T-helper 1 cell treated with Interleukin-12 subunit alpha and Interleukin-12 subunit beta and Interleukin-4 antibody, amounts not matched to agents 30 μg/mL and 1 μg/mL, for 36 hours (primary cell): Measurements from ENCODE around the gene TSPOAP1.
A peak's percentile ranks its signal among the peaks of the same experiment; 100 is the strongest.
"Not testable (repeated sequence)": the region's sequence is repeated elsewhere in the genome, so short reads cannot be mapped to it uniquely, and the experiment has no call there.

ENCODE experiments used
- H3K27ac Mint-ChIP-seq: one replicate; pipeline ENCODE4 v1.8.0; 2021; ENCODE audit warnings: mild to moderate bottlenecking, mixed read lengths
- H3K27me3 Mint-ChIP-seq: one replicate; pipeline ENCODE4 v1.8.0; 2021; ENCODE audit warnings: low read depth, mixed read lengths
- H3K36me3 Mint-ChIP-seq: one replicate; pipeline ENCODE4 v1.8.0; 2021; ENCODE audit warnings: low read depth, mixed read lengths
- H3K4me1 Mint-ChIP-seq: one replicate; pipeline ENCODE4 v1.8.0; 2021; ENCODE audit warnings: low read depth, mixed read lengths
- H3K4me3 Mint-ChIP-seq: one replicate; pipeline ENCODE4 v1.8.0; 2021; ENCODE audit warnings: mild to moderate bottlenecking, moderate library complexity, mixed read lengths
- H3K9me3 Mint-ChIP-seq: one replicate; pipeline ENCODE4 v1.8.0; 2021; ENCODE audit warnings: mixed read lengths

The TSPOAP1 gene

DNA sequence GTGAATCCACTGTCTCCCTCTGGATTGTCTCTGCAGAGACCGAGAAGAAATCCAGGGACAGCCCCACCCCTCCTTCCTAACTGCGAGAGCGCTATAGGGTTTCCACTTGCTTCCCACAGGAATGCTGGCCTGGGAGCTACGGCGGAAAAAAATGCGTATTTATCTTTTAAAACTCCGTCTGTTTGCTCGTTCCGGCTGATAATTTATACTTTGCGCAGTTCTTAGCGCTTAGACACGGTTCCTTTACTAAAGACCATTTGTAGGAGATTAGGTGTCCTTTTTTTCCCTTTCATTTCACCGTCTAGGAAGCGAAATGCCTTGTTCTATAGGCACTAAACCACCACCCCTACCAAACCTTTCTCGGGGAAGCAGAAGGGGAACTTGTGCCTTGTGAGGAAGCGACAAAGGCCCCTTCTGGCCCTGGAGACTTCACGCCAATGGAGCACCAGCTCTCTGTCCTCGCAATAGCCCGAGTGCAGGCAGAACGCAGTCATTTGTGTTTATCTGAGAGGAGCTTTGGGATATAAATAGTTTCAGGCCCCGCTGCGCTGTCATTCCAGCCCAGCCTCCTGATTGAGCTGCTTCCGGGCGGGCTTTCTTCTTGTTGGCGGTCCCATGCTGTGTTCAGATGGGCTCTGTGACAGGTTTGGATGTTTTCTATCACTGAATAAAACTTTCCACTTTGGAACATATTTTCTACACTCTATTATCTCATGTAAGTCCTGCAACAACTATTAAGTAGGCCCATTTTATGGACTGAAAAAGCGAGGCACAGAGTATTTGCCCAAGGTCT, 24.2 kb upstream of the TSPOAP1 start:
- H3K27ac Mint-ChIP-seq = peak overlapping the region; percentile 91
- no peaks in the 10 kb centered on the region for H3K27me3 Mint-ChIP-seq
- peak overlapping the region; percentile 91 for H3K4me3 Mint-ChIP-seq
- H3K4me1 Mint-ChIP-seq = peaks cover 44% of the 10 kb centered on the region
- peaks cover 51% of the 10 kb centered on the region for H3K36me3 Mint-ChIP-seq
- no peaks in the 10 kb centered on the region for H3K9me3 Mint-ChIP-seq

DNA sequence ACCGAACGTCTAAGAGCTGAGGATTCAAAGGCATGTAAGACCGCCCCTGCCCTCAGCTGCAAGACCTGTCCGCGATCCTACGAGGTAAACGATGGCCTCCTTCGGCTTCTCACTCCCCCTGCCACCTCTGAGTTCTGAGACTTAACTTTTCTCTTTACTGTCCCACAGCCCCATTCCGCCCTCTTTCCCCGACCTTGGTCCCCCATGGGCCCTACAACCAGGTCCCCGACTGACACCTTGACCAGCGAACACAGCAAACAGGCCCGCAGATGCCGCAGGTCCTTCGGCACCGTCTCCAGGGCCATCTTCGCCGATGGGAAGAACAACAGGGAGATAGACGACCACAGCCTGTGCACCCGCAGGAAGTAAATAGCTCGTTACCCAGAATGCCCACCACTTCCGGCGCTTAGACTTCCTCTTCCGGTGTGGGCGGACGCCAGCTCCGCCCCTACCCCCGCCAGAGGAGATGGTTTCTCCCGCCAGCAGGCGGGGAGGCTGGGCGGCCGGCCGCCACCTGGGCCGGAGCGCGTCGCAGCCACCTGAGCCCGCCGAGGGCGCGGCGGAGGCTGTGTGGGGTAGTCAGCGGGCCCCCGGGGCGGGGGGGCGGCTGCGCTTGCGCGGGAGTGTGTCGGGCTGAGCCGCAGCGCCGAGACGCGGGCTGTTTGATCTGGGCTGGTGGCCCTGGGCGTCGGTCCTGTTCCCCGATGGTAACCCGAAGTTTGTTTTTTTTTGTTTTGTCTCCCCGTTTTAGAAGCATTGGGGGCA, 23.4 kb upstream of the TSPOAP1 start, which contains the start of gene SUPT4H1:
TSS of gene SUPT4H1 (minus strand) at position 371 of the 765 bp plus-strand sequence. CDS start at position 305, 66 bp downstream.
- H3K36me3 Mint-ChIP-seq = peaks cover 59% of the 10 kb centered on the region

DNA sequence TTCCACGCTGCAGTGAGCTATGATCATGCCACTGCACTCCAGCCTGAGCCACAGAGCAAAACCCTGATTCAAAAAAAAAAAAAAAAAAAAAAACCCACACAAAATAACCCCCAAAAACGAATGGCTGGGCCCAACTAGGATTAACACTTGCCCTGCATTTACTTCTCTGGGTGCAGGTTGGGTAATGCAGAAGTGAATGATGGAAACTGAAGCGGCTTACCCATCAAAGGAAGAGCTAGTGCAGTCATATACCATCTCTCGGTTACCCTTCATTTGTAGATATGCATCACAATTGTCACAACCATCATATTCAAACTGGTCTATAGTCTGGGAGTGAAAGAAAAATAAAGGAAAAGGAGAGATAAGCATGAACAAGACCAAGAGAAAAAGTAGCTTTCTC, 22.6 kb upstream of the TSPOAP1 start:
- peak overlapping the region; percentile 100 for H3K4me3 Mint-ChIP-seq
- H3K27ac Mint-ChIP-seq = peak overlapping the region; percentile 97
- H3K9me3 Mint-ChIP-seq = no peaks in the 10 kb centered on the region
- peaks cover 57% of the 10 kb centered on the region for H3K4me1 Mint-ChIP-seq
- no peaks in the 10 kb centered on the region for H3K27me3 Mint-ChIP-seq
- peaks cover 67% of the 10 kb centered on the region for H3K36me3 Mint-ChIP-seq

More for the DNA sequence above, 23.4 kb upstream of the TSPOAP1 start, which contains the start of gene SUPT4H1:
- H3K27me3 Mint-ChIP-seq = no peaks in the 10 kb centered on the region
- peak within 1 kb of the TSS; percentile 100 for H3K4me3 Mint-ChIP-seq
- H3K4me1 Mint-ChIP-seq = peaks cover 52% of the 10 kb centered on the region
- H3K27ac Mint-ChIP-seq = peak within 1 kb of the TSS; percentile 97
- H3K9me3 Mint-ChIP-seq = no peaks in the 10 kb centered on the region

DNA sequence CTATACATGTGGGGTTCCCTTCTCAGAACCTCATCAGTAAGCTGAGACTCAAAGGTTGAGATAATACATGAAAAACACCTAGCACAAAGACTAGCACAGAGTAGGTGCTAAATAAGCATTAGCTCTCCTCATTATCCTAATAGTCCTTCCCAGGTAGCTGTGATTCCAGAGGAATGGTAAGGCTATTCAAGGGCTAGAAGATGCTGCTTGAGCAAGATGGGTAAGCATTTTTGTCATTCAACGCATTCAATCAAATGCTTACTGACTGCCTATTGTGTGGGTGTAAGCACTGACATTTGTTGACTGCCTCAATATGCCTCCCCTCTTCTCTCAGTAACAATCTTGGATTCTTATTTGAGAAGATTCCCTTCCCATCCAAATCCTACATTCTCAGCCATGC, 19.4 kb upstream of the TSPOAP1 start:
- no peaks in the 10 kb centered on the region for H3K9me3 Mint-ChIP-seq

DNA sequence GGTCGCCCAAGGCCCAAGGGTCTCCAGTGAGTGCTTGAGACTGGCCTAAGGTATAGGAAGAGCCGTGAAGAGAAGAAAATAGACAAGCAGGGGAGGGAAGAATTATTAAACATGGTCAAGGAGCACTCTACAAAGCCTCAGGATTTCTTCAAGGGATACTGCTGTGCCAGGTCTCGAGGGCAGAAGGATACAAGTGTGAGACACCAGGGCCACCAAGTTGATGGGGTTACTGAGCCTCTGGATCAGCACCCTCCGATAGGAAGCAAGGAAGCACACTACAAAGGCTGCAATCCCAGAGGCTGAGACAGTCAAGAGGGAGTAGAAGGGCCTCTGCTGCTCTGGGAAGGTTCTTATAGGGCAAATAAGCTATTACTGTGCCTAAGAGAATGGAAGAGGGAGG, 16.9 kb upstream of the TSPOAP1 start:
- Mint-ChIP-seq H3K4me1 (peaks cover 66% of the 10 kb centered on the region), H3K27me3 (no peaks in the 10 kb centered on the region), H3K4me3 (peak overlapping the region; percentile 99), H3K27ac (peak overlapping the region; percentile 94), H3K36me3 (peaks cover 78% of the 10 kb centered on the region), H3K9me3 (no peaks in the 10 kb centered on the region)

More for the DNA sequence above, 19.4 kb upstream of the TSPOAP1 start:
- Mint-ChIP-seq H3K27me3 (no peaks in the 10 kb centered on the region), H3K36me3 (peaks cover 75% of the 10 kb centered on the region), H3K4me1 (peaks cover 68% of the 10 kb centered on the region), H3K4me3 (no peak overlapping the region), H3K27ac (no peak overlapping the region)

DNA sequence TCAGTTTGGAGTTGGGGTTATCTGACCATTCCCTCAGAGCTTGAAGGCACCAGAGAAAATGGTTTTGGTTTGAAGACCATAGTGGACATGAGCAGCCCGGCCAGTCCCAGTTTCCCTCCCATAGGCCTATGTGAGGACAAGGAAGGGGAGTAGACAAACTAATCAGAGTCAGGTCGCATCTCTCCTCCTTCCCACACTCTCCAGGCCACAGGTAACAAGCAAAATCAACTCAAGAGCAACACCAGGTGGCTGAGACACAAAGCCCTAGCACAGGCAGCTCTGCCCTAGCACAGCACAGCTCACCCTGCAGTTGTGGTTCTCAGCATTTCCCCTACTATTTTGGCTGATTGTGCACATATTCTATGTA, 16.2 kb upstream of the TSPOAP1 start:
- Mint-ChIP-seq H3K4me3 (peak overlapping the region; percentile 99), H3K27me3 (no peaks in the 10 kb centered on the region), H3K36me3 (peaks cover 84% of the 10 kb centered on the region), H3K4me1 (peaks cover 72% of the 10 kb centered on the region), H3K27ac (peak overlapping the region; percentile 94), H3K9me3 (no peaks in the 10 kb centered on the region)

DNA sequence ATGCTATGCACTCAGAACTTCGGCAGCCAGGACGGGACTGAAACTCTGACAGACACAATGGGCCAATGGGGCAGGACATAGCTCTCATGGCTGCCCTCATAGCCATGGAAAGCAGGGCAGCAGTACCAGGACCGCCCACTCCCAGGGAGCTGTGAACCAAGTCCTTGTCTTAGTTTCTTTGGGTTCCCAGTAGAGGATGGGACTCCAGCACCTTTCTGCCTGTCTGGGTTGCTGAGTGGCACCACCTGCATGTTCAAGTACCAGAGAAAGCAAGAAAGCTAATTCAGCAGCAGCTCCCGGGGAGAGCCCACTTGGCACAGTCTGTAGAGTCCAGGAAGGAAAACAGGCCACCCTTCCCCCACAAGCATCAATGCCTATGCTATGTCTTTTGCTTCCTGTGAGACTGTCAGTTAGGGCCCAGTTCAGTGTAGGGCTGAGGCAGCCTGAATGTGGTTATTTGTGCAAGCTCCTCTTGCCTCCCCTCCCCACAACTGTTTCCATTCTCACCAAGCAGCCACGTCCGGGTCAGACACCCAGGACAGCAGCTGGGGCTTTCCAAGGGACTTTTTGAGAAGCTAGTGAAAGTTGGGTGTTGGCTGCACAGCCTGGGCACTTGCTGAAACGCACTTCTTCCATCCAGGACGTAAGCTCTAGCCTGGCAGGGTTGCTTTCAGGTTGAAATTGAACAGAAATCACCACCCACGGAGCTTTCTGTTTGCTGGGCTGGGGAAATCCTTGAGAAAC, 15.6 kb upstream of the TSPOAP1 start:
- no peaks in the 10 kb centered on the region for H3K9me3 Mint-ChIP-seq
- H3K27me3 Mint-ChIP-seq = no peaks in the 10 kb centered on the region
- peaks cover 83% of the 10 kb centered on the region for H3K36me3 Mint-ChIP-seq
- peaks cover 71% of the 10 kb centered on the region for H3K4me1 Mint-ChIP-seq
- peak overlapping the region; percentile 99 for H3K4me3 Mint-ChIP-seq
- H3K27ac Mint-ChIP-seq = peak overlapping the region; percentile 94

DNA sequence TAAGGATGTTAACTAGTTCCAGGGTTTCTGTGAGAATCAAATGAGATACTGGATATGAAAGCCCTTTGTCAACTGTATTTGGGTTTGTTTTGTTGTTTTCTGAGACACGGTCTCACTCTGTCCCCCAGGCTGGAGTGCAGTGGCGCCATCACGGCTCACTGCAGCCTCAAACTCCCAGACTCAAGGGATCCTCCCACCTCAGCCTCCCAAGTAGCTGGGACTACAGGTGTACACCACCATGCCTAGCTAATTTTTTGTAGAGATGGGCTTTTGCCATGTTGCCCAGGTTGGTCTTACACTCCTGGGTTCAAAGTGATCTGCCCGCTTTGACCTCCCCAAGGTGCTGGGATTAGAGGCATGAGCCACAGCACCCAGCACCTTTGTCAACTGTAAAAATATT, 14.5 kb upstream of the TSPOAP1 start:
- Mint-ChIP-seq H3K9me3 (no peaks in the 10 kb centered on the region), H3K36me3 (peaks cover 80% of the 10 kb centered on the region), H3K27ac (peak overlapping the region; percentile 94), H3K4me1 (peaks cover 63% of the 10 kb centered on the region), H3K27me3 (no peaks in the 10 kb centered on the region), H3K4me3 (peak overlapping the region; percentile 99)

DNA sequence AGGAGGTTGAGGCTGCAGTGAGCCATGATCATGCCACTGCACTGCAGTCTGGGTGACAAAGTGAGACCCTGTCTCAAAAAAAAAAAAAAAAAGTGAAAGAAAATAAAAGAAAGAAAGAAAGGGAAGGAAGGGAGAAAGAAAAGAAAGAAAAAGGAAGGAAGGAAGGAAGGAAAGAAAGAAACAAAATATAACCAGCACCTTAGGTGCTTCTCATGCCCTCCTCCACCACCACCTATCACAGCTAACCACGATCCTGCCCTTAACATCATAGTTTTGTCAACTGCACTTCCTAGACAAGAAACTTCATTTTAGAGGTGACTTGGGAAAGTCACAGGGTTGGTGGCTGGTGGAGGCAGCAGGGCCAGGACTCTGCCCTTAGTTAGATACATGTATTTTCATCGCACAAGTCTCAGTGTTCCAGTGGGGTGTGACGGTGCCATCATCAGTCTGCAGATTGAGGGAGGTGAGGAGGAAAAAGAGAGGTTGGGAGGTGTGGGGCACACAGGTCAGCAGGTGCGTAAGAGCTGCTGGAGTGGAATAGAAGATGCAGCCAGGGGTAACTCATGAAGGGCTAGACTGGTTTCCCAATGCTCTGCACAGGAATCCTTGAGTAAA, 13.4 kb upstream of the TSPOAP1 start:
- H3K4me1 Mint-ChIP-seq = peaks cover 57% of the 10 kb centered on the region
- H3K27me3 Mint-ChIP-seq = no peaks in the 10 kb centered on the region
- H3K27ac Mint-ChIP-seq = peak overlapping the region; percentile 94
- H3K4me3 Mint-ChIP-seq = peak overlapping the region; percentile 99
- no peaks in the 10 kb centered on the region for H3K9me3 Mint-ChIP-seq
- peaks cover 71% of the 10 kb centered on the region for H3K36me3 Mint-ChIP-seq

DNA sequence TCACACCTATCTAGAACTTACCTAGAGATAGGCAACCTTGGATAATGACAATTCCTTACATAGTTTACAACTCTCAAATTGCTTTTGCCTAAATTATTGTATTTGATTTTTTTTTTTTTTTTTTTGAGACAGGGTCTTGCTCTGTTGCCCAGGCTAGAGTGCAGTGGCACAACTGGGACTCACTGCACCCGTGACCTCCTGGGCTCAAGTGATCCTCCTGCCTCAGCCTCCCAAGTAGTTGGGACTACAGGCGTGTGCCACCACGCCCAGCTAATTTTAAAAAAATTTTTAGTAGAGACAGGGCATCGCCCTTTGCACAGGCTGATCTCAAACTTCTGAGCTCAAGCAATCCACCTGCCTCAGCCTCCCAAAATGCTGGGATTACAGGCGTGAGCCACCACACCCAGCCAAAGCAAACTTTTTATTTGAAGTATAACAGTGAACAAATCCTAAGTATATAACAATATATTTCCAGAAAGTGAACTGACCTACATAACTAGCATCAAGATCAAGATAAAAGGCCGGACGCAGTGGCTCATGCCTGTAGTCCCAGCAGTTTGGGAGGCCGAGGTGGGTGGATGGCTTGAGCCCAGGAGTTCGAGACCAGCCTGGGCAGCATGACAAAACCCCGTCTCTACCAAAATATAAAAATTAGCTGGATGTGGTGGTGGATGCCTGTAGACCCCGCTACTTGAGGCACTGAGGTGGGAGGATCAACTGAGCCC, 12.7 kb upstream of the TSPOAP1 start:
- H3K27me3 Mint-ChIP-seq, H3K9me3 Mint-ChIP-seq: not testable (repeated sequence)
- peak overlapping the region; percentile 96 for H3K27ac Mint-ChIP-seq
- H3K4me1 Mint-ChIP-seq = peaks cover 60% of the 10 kb centered on the region
- peaks cover 64% of the 10 kb centered on the region for H3K36me3 Mint-ChIP-seq
- peak overlapping the region; percentile 99 for H3K4me3 Mint-ChIP-seq

DNA sequence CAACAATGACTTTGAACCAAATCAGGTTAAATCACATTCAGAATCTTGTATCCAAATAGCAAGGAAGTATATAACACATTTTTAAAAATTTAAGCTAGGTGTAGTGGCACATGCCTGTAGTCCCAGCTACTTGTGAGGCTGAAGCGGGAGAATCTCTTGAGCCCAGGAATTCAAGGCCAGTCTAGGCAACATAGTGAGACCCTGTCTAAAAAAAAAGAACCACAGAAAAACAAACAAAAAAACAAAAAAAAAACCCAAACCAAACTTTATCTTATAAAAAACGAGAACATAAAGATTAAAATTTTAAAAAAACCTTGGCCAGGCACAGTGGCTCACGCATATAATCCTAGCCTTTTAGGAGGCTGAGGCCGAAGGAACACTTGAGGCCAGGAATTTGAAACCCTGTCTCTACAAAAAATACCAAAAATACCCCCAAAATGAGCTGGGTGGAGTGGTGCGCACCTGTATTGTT, 11.8 kb upstream of the TSPOAP1 start:
- Mint-ChIP-seq H3K36me3 (peaks cover 56% of the 10 kb centered on the region), H3K9me3 (no peaks in the 10 kb centered on the region)

DNA sequence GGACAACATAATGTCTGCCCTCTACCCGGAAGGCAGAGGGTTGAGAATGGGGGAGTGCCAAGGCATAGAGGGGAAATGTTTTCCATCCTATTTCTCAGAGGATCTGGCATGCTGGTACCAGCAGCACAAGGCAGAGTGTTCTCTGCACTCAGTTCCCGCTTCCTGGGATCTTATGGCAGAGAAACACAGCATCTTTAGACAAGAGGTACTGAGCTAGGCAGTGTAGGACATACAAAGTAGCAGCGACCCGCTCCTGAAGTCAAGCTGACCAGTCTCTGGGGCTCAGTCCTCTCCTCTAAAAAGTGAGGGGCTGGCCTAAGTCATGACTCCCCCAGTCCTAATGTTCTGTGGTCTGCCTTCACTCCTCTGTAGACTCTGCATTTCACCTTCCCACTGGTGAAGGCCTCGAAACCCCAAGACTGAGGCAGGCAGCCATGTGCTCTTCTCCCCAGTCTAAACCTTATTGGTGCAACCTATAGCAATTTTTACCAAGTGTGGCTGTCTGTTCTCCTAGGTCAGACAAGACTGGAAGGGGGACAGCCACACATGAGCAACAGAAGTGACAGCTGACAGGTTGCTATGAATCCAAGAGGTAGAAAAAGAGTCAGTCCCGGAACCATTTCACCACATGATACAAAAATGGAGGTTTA, 11.3 kb upstream of the TSPOAP1 start:
- Mint-ChIP-seq H3K27ac (peak overlapping the region; percentile 96), H3K36me3 (peaks cover 50% of the 10 kb centered on the region), H3K9me3 (no peaks in the 10 kb centered on the region), H3K27me3 (no peaks in the 10 kb centered on the region), H3K4me1 (peaks cover 58% of the 10 kb centered on the region), H3K4me3 (peak overlapping the region; percentile 99)

More for the DNA sequence above, 11.8 kb upstream of the TSPOAP1 start:
- peaks cover 60% of the 10 kb centered on the region for H3K4me1 Mint-ChIP-seq
- H3K4me3 Mint-ChIP-seq = peak overlapping the region; percentile 99
- H3K27ac Mint-ChIP-seq = peak overlapping the region; percentile 96
- H3K27me3 Mint-ChIP-seq = no peaks in the 10 kb centered on the region
